UCSD-AML1 (cell line): ENCODE measurements around the gene PTPRG.

Experiments used
- DNase-seq: peaks from one replicate; lab custom pipeline; 2025; ENCODE audit not compliant: unreplicated experiment; lab: John Stamatoyannopoulos, UW

Gene PTPRG

DNA sequence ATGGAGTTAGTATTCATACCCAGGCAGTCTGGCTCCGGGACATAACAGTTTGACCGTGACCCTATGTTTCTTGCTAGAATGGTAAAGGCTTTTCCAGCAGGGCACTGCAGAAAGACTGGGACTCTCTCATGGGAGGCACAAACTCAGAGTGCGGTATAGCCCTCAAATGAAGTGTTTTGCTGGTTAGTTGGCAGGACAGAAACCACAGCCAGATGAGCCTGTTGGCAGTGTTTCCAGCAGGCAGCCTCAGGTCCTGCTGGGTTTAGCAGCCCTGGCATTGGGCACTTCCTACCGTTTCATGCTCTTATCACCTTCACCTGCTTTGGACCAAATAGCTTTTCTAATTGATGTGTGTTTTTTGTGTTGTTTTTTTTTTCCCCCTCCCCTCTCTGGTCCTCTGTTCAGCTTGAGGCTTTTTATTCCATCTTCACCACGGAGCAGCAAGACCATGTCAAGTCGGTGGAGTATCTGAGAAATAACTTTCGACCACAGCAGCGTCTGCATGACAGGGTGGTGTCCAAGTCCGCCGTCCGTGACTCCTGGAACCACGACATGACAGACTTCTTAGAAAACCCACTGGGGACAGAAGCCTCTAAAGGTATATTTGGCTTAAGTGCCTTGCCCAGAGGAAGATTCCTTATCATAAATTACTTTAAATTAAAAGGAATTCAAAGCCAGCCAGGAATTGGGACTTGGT lies 606.3 kb downstream of the PTPRG start:
- DNase-seq, result no peak

DNA sequence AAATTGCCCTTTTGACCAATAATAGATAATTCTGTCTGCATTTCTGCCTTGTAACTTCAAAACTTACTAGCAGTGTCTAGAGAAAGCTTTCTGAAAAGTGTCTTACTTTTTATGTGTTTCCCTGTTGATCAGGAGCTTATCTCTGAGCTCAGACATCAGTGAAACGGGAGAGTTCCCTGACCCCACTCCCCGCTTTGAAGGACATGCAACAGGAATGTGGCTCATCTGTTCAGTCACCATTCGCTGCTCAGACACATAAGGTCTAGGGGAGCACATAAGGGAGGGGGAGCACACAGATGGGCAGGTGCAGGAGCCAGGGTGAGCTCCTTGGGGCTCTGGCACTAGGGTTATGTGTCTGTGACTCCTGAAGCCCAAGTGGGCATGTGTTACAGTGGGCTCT lies 607.0 kb downstream of the PTPRG start:
- no peak for DNase-seq

DNA sequence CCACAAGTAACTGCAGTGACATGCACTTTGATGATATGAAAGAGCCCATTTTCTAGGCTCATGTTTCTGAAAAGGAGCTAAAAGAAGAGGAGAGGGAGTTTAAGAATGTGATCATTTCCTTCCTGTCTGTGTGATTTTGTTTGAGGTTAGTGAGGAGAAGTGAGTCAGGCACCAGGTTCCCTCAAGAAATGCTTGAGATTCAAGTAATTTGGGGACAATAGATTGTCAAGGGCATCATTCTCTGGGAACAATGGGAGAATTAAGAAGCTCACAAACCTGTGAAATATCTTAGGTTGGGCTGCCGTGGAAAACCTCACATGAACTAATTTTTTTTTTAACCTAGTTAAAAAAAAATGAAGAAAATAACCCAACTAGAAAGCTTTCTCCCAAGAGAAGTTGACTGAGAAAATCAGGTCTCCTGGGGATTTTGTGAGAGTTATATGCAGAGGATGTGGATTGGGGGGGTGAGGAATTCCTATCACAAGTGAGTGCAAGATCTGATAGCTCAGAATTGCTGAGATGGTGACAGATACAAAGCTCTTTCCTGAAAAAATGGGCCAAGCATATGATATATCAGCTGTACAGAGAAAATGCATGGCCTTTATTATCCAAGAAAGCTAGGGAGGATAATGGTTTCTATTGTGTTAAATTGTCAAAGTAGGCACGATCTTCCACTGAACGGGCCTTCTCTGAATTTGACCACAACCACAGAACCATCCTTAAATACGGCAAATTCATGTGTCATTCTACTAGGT lies 608.7 kb downstream of the PTPRG start:
- DNase-seq, result no peak

DNA sequence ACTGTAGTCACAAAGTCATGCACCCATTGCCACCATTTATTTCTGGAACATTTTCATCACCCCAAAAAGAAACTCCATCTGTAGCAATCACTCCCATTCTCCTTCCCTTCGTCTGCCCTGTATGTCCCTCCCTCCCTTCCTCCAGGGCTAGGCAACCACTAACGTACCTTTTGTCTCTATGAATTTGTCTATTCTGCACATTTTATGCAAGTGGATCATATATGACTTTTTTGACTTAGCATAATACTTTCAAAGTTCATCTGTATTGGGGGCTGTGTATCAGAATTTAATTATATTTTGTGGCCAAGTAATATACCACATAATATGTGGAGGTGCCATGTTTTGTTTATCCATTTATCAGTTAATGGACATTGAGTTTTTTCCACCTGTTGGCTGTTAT lies 610.4 kb downstream of the PTPRG start:
- no peak for DNase-seq

DNA sequence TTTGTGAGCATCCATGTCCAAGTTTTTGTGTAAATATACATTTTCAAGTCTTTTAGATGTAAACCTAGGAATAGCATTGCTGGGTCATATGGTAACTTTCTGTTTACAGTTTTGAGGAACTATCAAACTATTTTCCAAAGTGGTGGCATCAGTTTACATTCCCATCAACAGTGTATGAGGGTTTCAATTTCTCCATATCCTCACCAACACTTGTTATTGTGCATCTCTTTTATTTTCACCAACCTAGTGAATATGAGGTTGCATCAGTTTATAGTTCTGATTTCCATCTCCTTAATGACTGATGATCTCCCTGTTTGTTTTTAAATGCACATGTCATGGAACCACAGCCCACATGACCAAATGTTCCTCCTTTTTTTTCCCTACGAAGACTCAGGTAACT lies 610.8 kb downstream of the PTPRG start:
- DNase-seq, result no peak

DNA sequence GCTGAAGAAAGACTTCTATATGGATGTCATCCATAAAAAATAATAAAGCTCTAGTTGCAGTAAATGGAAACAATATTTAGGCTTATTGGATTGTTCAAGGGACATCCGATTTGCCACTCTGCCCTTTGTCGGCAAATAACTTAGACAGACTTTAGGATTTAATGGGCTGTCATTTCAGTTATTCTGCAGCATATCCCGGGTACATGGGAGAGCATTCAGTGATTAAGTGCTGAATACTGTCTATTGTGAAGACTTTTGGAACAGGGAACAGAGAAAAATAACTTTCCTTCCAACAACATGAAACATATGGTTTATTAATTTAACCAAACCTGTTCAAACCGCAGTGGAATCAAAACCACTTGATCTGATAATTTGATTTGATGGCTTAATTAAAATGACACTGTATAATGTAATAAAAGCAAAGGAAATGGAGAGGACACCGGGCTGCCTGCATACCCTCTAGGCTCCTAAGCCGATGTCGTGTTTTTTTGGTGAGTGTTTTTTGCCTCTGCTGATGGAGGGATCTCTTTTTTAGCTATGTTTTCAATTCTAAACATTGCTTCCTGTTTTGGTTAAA lies 612.7 kb downstream of the PTPRG start:
- DNase-seq, result no peak

DNA sequence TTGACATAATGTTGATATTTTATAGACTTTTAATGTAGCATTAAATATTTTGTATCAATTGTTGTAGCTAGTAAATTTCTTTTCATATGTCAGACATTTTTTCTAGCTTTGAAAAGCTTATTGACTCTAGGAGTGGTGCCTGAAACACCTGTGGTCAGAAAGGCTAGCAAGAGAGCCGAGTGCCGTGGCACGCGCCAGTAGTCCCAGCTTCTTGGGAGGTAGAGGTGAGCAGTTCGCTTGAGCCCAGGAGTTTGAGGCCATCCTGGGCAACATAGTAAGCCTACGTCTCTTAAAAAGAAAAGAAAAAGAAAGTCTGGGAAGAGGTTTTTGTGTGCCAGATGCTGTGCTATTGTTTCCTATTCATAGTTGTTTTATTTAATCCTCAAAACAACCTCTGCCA lies 613.8 kb downstream of the PTPRG start:
- no peak for DNase-seq

DNA sequence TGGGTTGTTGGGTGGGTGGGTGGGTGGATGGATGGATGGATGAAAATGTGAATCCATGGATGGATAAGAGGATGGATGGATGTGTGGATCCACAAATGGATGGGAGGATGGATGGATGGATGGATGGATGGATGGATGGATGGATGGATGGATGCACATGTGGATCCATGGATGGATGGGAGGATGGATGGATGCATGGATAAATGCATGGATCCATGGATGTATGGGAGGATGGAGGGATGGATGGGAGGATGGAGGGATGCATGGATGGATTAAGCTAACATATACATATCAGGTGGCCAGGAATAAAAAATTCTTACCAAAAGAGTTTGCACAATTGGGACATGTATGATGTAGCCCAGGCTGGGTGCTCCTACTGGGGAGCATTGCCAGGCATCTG lies 616.7 kb downstream of the PTPRG start:
- no peak for DNase-seq

DNA sequence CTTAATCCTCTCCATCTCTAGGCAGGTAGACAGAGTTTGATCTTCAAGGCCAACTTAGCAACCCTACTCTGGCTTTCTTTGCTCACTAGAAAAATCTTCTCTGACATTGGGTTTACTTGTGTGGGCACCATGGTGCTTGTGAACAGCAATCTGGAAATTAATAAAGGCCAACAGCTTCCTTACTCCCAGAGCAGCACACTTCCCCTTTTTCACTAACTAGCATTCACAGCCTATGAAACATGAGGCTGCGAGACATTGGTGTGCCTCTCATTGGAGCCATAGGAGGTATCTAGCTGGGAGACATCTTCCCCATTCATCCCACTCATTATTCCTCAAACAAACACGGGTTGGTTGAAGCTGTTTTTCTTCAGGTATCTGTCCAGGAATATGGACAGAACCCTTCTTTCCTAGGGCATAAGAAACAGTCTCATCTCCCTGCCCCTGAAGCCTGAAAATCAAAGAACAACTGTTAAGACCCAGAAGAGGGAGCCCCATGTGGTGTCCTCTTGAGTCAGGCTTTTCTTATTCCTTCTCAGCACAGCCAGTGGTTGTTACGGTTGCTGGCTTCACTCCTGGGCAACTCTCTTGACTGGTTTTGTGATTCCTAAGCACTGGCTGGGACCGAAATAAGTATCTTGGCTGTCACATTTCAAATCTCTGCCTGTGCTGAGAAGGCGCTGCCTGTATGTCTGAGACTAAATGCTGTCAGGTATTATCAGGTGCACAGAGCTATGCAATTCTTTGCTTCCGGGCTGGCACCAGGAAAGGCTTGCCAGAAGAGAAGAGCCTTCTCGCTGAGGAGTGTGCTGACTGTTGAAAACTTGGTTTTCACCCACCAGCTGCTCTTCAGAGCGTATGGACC lies 617.6 kb downstream of the PTPRG start:
- no peak for DNase-seq

DNA sequence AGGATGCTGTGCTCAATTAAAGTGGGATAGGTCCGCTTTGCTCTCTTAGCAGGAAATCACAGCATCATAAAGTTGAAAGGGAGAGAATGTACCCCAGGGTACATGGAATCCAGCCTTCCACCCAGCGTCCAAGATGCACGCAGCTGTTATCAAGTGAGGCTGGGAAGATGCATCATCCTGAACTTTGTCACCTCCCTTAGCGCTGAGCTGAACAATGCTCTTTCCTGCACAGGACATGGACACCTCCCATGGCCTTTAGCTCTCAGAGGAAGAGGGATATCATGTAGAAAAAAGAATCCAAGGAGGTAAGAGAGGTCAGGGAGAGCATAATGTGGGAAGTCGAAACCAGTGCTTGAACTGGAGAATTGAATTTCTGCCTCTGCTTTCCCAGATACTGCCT lies 619.1 kb downstream of the PTPRG start:
- DNase-seq, result no peak

DNA sequence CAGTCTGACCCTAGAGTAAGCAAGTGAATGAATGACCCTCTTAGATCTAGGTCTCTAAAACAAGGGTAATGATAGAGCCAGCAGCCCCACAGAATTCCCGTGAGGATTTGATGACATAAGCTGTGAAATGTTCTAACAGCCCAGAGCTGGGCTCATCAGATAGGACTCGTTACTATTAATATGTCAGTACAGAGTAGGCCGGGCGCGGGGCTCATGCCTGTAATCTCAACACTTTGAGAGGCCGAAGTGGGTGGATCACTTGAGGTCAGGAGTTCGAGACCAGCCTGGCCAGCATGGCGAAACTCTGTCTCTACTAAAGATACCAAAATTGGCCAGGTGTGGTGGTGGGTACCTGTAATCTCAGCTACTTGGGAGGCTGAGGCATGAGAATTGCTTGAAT lies 621.7 kb downstream of the PTPRG start:
- DNase-seq, result no peak

DNA sequence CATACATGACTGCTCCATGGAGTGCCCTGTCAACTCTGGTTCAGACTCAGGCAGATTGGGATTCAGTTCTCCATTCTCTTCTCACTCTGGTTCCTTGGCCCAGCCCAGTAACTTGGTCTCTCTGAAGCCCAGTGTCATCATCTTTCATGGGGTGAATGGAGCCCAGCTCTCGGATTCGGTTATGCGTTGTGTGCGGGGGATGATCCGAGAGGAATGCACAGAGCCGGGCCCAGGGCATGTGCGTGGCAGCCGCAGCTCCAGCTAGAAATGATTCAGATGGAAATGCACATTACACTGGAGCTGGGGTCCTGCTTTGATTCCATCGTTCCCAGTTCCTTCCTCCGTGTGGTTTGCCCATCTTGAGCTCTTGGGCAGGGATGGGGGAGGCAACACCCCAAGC lies 622.6 kb downstream of the PTPRG start:
- DNase-seq, result no peak

DNA sequence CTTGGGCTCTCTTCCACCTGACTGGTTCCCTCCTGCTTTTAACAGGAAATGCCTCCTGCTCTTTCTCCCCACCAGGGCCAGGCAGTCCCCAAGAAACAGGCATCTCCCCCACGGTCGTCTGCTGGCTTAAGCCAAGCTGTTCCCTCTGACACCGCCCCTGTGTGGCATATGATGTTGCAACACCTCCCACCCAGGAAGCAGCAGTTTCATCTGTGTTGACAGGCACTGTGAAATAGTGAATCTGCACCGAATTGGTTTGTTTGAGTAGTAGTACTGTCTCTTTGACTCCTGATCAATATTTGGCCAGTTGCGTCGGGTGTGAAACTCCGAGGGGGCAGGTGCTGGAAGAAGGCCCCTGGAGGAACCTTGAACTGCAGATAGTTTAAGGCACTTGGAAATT lies 623.2 kb downstream of the PTPRG start:
- no peak for DNase-seq

DNA sequence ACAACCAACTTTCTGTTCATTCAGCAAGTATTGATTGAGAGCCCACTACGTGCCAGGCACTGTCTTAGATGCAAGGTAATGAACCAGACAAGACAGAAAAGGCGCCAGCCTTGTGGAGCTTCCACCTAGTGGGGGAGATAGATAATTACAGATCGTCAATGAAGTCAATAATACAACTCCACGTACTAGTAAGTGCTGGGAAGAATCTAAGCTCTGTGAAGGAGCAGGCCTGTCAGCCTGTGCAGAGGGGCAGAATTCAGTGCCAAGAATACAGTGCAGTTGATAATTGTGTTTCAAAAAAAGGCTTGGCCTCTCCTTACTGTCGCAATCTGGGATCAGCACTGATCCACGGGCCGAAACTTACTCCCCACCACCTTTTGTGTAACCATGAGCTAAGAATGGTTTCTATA lies 625.7 kb downstream of the PTPRG start:
- no peak for DNase-seq

DNA sequence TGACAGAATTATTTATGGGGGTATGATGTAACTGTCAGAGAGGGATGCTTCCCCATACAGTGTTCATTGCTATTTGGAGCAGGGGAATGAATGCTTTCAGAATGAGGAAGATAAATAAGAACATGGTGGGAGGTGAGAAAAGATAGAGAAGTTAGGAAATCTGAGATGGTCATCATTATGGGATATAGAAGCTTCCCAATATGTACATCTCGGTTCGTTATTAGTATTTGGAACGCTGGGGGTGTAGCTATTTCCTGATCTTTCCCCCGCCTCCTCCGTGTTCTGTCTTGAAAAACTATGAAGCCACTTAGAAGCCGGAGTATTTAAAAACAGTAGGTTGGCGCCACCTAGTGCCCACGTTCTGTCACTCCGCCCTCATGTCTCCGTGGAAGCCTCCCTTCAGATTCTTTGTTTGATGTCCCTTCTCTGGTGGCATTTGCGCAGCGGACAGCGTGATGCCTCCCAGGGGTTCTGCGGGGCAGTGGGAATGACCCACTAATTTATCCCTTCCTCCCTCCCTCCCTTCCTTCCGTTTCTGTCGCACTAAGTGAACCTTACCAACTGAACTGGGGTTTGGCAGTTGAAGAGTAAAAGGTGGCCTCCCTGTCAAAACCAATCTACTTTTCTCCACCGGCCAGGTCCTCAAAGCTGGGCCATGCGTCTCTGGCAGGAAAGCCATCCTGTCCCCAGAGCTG lies 627.5 kb downstream of the PTPRG start:
- peak; percentile 51 for DNase-seq

DNA sequence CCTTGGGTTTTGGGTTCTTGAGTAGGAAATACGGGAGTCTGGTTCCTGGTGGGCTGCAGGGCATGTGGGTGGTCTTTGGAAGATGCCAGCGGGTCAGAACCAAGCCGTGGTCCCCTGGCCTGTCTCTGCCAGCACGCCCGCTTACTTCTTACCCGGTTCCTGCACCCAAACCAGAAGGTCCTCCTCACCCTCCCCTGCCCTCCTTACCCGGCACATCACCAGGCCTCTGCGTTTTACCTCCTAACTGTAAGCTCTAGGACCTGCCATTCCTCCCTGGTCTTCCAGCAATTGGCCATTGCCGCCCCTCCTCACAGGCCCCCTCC lies 628.0 kb downstream of the PTPRG start:
- DNase-seq, result no peak

DNA sequence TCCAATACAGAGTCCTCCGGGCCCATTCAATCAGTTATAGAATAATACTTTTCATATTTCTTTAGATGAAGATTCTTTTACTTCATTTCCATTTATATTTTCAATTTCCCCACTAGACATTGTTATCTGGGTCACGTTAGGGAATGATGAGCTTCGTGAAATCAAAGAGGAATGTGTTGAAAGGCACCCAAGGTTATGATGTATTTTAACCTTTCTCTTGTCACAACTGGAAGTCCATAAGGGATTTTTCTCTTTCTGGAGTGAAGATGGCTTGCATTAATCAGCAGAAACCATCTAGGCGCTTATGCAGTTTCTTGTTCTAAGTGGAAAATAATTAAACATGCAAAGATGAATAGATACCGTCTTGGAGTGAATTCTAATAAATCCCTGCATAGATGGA lies 631.5 kb downstream of the PTPRG start:
- no peak for DNase-seq

DNA sequence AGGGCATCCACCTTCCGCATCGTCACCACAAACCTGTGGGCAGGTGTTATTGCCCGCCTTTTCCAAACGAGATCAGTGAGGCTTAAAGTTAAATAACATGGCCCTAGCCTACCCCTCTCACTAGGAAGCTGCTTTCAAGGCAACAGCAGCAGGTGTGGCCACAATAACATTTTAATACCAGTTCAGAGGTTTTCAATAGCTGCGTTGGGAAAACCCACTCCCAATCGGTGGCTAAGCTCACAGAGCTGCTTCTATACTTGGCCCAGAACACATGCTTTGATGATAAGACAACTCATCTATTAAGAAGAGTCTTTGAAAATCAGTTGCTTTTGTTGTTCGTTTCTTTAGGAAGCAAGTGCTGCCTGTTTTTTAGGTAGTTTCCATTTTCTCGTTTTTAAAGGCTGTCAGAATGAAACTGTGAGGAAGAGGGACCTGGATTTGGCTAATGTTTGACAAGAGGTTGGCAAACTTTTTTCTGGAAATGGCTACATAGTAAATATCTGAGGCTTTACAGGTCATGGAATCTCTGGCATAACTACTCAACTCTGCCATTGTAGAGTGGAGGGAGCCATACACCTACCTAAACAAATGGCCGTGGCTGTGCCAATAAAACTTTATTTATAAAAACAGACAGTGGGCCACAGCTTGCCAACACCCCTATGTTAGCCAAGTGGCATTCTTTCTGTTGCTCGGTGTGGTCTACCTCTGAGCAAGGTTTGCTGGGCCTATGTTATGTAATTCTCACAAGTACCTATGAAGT lies 632.4 kb downstream of the PTPRG start:
- DNase-seq, result no peak

DNA sequence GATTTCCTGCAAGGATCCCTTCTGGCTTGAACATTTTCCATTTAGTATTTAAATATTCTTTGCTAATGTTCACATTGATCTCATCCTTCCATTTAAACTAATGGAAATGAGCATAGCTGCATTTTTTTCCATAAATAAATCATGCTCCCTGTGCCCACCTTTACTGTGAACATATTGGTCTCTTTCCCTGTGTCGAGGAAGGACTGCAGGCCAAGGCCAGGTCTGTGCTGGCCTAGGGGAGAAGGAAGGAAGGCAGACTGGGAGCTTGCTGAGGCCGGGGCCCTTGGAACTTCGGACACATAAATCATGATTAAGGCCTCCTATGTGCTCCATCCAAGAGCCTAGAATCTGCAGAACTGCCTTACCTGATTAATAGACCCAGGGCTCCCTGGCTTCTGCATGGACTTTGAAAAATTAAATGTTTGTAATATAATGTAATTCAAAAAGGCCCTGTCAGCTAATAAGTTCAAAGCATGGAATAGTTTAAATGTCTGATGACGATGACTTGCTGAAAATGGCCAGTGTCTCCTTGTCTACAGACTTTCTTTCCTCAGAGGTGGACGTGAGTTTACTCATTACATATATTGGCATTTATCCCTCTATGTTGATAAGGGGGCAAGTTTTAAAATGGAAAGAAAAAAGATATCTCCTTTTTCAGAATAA lies 636.1 kb downstream of the PTPRG start:
- no peak for DNase-seq

DNA sequence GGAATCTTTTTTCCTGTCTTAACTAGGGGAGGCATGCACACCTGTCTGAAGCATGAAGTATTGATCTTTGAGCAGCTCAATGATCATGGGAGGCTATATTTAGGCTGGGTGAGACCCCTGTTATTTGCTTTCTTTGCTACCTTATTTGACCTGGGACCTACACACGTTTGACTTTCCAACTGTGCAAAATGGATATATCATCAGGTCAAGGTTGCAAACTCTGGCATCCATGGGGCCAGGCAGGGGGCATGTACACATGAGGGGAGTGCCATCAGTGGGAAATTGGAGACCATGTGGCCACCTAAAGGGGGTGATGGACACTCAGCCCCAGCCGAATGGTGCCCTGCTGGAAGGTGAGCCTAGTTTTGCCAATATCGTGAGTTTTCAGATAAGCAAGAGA lies 637.8 kb downstream of the PTPRG start:
- DNase-seq, result no peak
